Measurements from ENCODE around the gene EIF4E3. TPM values are rescaled to one million over a fixed set of nuclear protein-coding genes. Genes with fewer than 3 reads are reported as not detected.

The EIF4E3 gene
- polyA plus RNA-seq, 1 donor (not counting 4 experiments of a cell fraction or from before 2014, with no cell fraction given) = 2.2 TPM

DNA sequence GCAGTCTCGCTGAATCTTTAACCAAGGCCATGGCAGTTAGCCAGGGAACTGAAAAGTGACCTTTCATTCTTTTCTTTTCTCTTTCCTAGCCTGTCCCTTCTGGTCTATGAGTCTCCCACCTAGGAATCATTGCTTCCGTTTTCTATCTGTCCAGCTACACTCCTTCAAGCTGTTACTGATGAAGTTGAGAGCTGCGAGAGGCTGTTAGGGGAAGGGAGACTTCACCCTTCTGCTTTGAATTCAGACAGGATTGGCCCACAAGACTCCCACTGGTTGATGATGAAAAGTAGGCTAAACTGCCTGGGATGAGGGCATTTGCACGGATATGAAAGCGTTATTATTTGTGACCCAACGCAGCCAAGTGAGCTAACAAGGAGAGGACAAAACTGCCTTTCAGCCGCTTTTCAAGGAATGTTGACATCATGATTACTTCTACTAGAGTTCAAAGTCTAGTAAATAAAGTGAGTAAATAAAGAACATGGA is 30.2 kb downstream of the EIF4E3 start:
- Histone ChIP-seq H3K4me1 (ENCODE audit: control insufficient read depth, extremely low read depth, insufficient read depth, low read length) (peaks cover 17% of the 10 kb centered on the region), H3K36me3 (ENCODE audit: control insufficient read depth in 2 of 2, extremely low read depth in 1 of 2, insufficient read depth in 2 of 2, low read length in 2 of 2) (no peaks in the 10 kb centered on the region), H3K79me2 (ENCODE audit: control insufficient read depth, insufficient read depth, low read length) (no peaks in the 10 kb centered on the region), H3K4me3 (ENCODE audit: control insufficient read depth in 2 of 3, extremely low read depth in 1 of 3, insufficient read depth in 2 of 3, low read depth in 1 of 3, low read length in 3 of 3) (no peak overlapping the region), H3K27me3 (ENCODE audit: control insufficient read depth, extremely low read depth, insufficient read depth, low read length) (no peaks in the 10 kb centered on the region), H3K9me1 (ENCODE audit: control insufficient read depth, extremely low read depth, insufficient read depth, low read length) (no peaks in the 10 kb centered on the region), H3K4me2 (ENCODE audit: control insufficient read depth, extremely low read depth, insufficient read depth, low read depth, low read length) (no peak overlapping the region), H3K9me3 (ENCODE audit: control insufficient read depth, low read depth, low read length) (no peaks in the 10 kb centered on the region), H2AFZ (ENCODE audit: control insufficient read depth, low read length) (no peak overlapping the region), H3K9ac (ENCODE audit: control insufficient read depth, extremely low read depth, insufficient read depth, low read length) (no peak overlapping the region), H3K27ac (ENCODE audit: control insufficient read depth, insufficient read depth, low read length) (no peak overlapping the region), H4K20me1 (ENCODE audit: control insufficient read depth, extremely low read depth, insufficient read depth, low read length) (no peaks in the 10 kb centered on the region)
- DNase-seq (ENCODE audit: low read depth, low spot score) (no peak), FAIRE-seq (no peak)
- dilution Hi-C loops (cut with MboI; ENCODE audit: extremely low pct_ligation_motif_present, low sequenced_read_pairs) = no loop called here
- no peak for TF ChIP-seq EZH2 (IDR thresholded peaks at IDR 0.05; ENCODE audit: low read length)
- TF ChIP-seq CTCF (optimal IDR thresholded peaks at IDR 0.05 in 1 of 3, IDR thresholded peaks at IDR 0.05 in 1 of 3, conservative IDR thresholded peaks at IDR 0.05 in 1 of 3; ENCODE audit: extremely low read depth in 1 of 3, insufficient read depth in 2 of 3, low read length in 3 of 3) = no peak

GRCh38 chr3:71694358-71694999 is 30.7 kb downstream of the EIF4E3 start:
- no peak for FAIRE-seq
- Histone ChIP-seq H3K27me3 (ENCODE audit: control insufficient read depth, extremely low read depth, insufficient read depth, low read length) (no peaks in the 10 kb centered on the region), H3K36me3 (ENCODE audit: control insufficient read depth in 2 of 2, extremely low read depth in 1 of 2, insufficient read depth in 2 of 2, low read length in 2 of 2) (no peaks in the 10 kb centered on the region), H3K79me2 (ENCODE audit: control insufficient read depth, insufficient read depth, low read length) (no peaks in the 10 kb centered on the region), H3K4me1 (ENCODE audit: control insufficient read depth, extremely low read depth, insufficient read depth, low read length) (peaks cover 21% of the 10 kb centered on the region), H3K9me1 (ENCODE audit: control insufficient read depth, extremely low read depth, insufficient read depth, low read length) (no peaks in the 10 kb centered on the region), H3K27ac (ENCODE audit: control insufficient read depth, insufficient read depth, low read length) (no peak overlapping the region), H4K20me1 (ENCODE audit: control insufficient read depth, extremely low read depth, insufficient read depth, low read length) (no peaks in the 10 kb centered on the region), H3K9ac (ENCODE audit: control insufficient read depth, extremely low read depth, insufficient read depth, low read length) (no peak overlapping the region), H3K9me3 (ENCODE audit: control insufficient read depth, low read depth, low read length) (no peaks in the 10 kb centered on the region), H2AFZ (ENCODE audit: control insufficient read depth, low read length) (peak overlapping the region; percentile 20), H3K4me2 (ENCODE audit: control insufficient read depth, extremely low read depth, insufficient read depth, low read depth, low read length) (peak overlapping the region; percentile 25), H3K4me3 (ENCODE audit: control insufficient read depth in 2 of 3, extremely low read depth in 1 of 3, insufficient read depth in 2 of 3, low read depth in 1 of 3, low read length in 3 of 3) (no peak overlapping the region)
- DNase-seq (ENCODE audit: low read depth, low spot score) = no peak
- TF ChIP-seq EZH2 (IDR thresholded peaks at IDR 0.05; ENCODE audit: low read length) (no peak), CTCF (optimal IDR thresholded peaks at IDR 0.05 in 1 of 3, IDR thresholded peaks at IDR 0.05 in 1 of 3, conservative IDR thresholded peaks at IDR 0.05 in 1 of 3; ENCODE audit: extremely low read depth in 1 of 3, insufficient read depth in 2 of 3, low read length in 3 of 3) (no peak)
- dilution Hi-C loops (cut with MboI; ENCODE audit: extremely low pct_ligation_motif_present, low sequenced_read_pairs) = no loop called here
